ENCODE data around the gene GCAT. TPM values are rescaled to one million over a fixed set of nuclear protein-coding genes. Genes with fewer than 3 reads are reported as not detected.
A peak's percentile ranks its signal among the peaks of the same experiment; 100 is the strongest.

GCAT gene
- total and polyA plus RNA-seq, 2 of the 13 experiments (the other 11 are each of a cell fraction or from before 2014, with no cell fraction given) = 28.0 to 50.3 TPM

GRCh38 chr22:37803195-37803638 lies 4.5 kb upstream of the GCAT start (continued):
- TF ChIP-seq POLR2AphosphoS5 (IDR thresholded peaks at IDR 0.05; ENCODE audit: low read depth, low read length) (no peak), JUN (CRISPR knock-in tag; IDR thresholded peaks at IDR 0.05) (no peak), KMT2A (CRISPR knock-in tag; IDR thresholded peaks at IDR 0.05) (peak; percentile 35; the same call in 1 of the 2 replicates), NONO (IDR thresholded peaks at IDR 0.05) (no peak), NONO (CRISPR knock-in tag; conservative IDR thresholded peaks at IDR 0.05) (peak; percentile 9; the same call in 1 of the 2 replicates), PBX3 (CRISPR knock-in tag; IDR thresholded peaks at IDR 0.05; ENCODE audit: borderline replicate concordance) (no peak), FOXK1 (CRISPR knock-in tag; IDR thresholded peaks at IDR 0.05; ENCODE audit: borderline replicate concordance, low read depth) (peak; percentile 11; the same call in 1 of the 2 replicates), RERE (CRISPR knock-in tag; IDR thresholded peaks at IDR 0.05; ENCODE audit: low read depth) (no peak), GPN1 (CRISPR knock-in tag; IDR thresholded peaks at IDR 0.05; ENCODE audit: borderline replicate concordance) (no peak), BRCA1 (CRISPR knock-in tag; IDR thresholded peaks at IDR 0.05) (no peak), TGIF2 (CRISPR knock-in tag; IDR thresholded peaks at IDR 0.05) (0 out of 2 replicates have a peak, but pooled peaks have one; percentile 3), ZFP91 (CRISPR knock-in tag; IDR thresholded peaks at IDR 0.05; ENCODE audit: borderline replicate concordance) (no peak), CENPBD1 (CRISPR knock-in tag; IDR thresholded peaks at IDR 0.05; ENCODE audit: borderline replicate concordance, low read depth) (no peak), TSC22D2 (CRISPR knock-in tag; IDR thresholded peaks at IDR 0.05; ENCODE audit: borderline replicate concordance) (no peak), KDM4B (CRISPR knock-in tag; IDR thresholded peaks at IDR 0.05) (no peak), SATB2 (CRISPR knock-in tag; IDR thresholded peaks at IDR 0.05) (no peak), TMF1 (CRISPR knock-in tag; IDR thresholded peaks at IDR 0.05; ENCODE audit: low read depth) (no peak), ZNF224 (CRISPR knock-in tag; IDR thresholded peaks at IDR 0.05) (no peak; the same call in 1 of the 2 replicates), CBX1 (IDR thresholded peaks at IDR 0.05; ENCODE audit: low read depth) (no peak), ZNF740 (CRISPR knock-in tag; IDR thresholded peaks at IDR 0.05) (no peak), HMG20A (CRISPR knock-in tag; IDR thresholded peaks at IDR 0.05; ENCODE audit: borderline replicate concordance) (no peak; the same call in none of the 2 replicates), ZNF674 (CRISPR knock-in tag; IDR thresholded peaks at IDR 0.05; ENCODE audit: low read depth) (no peak)
